B cell (primary cell): ENCODE results near the gene WDR35. TPM values are rescaled to one million over a fixed set of nuclear protein-coding genes. Genes with fewer than 3 reads are reported as not detected.

ENCODE experiments used
- ATAC-seq: fragments of 200-7000 bp; cut with Tn5 transposase; one replicate; pipeline ENCODE4 v1.10.0; 2021; ENCODE audit warnings: low read depth, mild to moderate bottlenecking, moderate number of reproducible peaks, moderate library complexity
- CTCF ChIA-PET: fragments of 350-600 bp; sonication (Branson Sonifier 250); formaldehyde crosslinking; loops from one replicate; lab custom pipeline; 2021; ENCODE audit warnings: antibody characterized with exemption, inconsistent platforms; lab: Charles Lee
- POLR2A ChIA-PET: fragments of 350-600 bp; sonication (Branson Sonifier 250); formaldehyde crosslinking; loops from one replicate; lab custom pipeline; 2021; ENCODE audit warnings: antibody characterized with exemption; lab: Charles Lee
- DNase-seq: peaks from one replicate; pipeline ENCODE4 v3.0.0; 2013
- H2AFZ ChIP-seq: 2 replicates; pipeline ENCODE4 v1.6.1; 2012; ENCODE audit warnings: mild to moderate bottlenecking, low read depth, low read length; ENCODE audit not compliant: insufficient read depth, poor library complexity, severe bottlenecking
- H3K27ac ChIP-seq, 2 donors: 1 replicate in 1 of 2; 2 replicates in 1 of 2; pipeline ENCODE4 v1.5.1; 2012 to 2013; ENCODE audit warnings: low read length in 2 of 2, mild to moderate bottlenecking in 2 of 2, moderate library complexity in 1 of 2
- H3K27me3 ChIP-seq, 4 experiments: fragments of 200-600 bp in 1 of 4; sonication (generic) in 1 of 4; replicated peaks in 1 of 4; 1 replicate in 2 of 4; 2 replicates in 2 of 4; pipeline versions ENCODE4 v1.6.1 to v1.7.0; 2013 to 2016; ENCODE audit warnings: low read length in 3 of 4, mild to moderate bottlenecking in 2 of 4, mixed read lengths in 1 of 4, moderate library complexity in 1 of 4; ENCODE audit not compliant: insufficient read depth in 4 of 4, control insufficient read depth in 3 of 4; ENCODE audit errors: control extremely low read depth in 1 of 4
- H3K36me3 ChIP-seq, 2 experiments: replicated peaks in 1 of 2; 1 replicate in 1 of 2; 2 replicates in 1 of 2; pipeline versions ENCODE4 v1.6.1 to v1.7.1; 2013; ENCODE audit warnings: low read length in 1 of 2; ENCODE audit not compliant: insufficient read depth in 2 of 2, control insufficient read depth in 1 of 2; ENCODE audit errors: control extremely low read depth in 1 of 2, extremely low read depth in 1 of 2
- H3K4me1 ChIP-seq, 2 donors: fragments of 200-600 bp in 1 of 2; sonication (generic) in 1 of 2; 1 replicate in 1 of 2; 2 replicates in 1 of 2; pipeline versions ENCODE4 v1.5.1 to v1.6.1; 2013 to 2017; ENCODE audit warnings: low read length in 2 of 2; ENCODE audit not compliant: control insufficient read depth in 2 of 2, insufficient read depth in 2 of 2
- H3K4me2 ChIP-seq: replicated peaks from 2 replicates; pipeline ENCODE3; 2012; ENCODE audit warnings: mild to moderate bottlenecking, low read depth, low read length; ENCODE audit not compliant: poor library complexity, severe bottlenecking
- H3K4me3 ChIP-seq, 5 experiments: fragments of 200-600 bp in 1 of 5; sonication (generic) in 1 of 5; 1 replicate in 3 of 5; 2 replicates in 2 of 5; pipeline versions ENCODE4 v1.5.1 to v1.7.0; 2011 to 2016; ENCODE audit warnings: low read length in 4 of 5, mild to moderate bottlenecking in 4 of 5, low read depth in 2 of 5, control low read depth in 1 of 5, moderate library complexity in 1 of 5; ENCODE audit not compliant: insufficient read depth in 1 of 5; ENCODE audit errors: control extremely low read depth in 1 of 5, extremely low read depth in 1 of 5
- H3K79me2 ChIP-seq: fragments of 200-600 bp; sonication (generic); one replicate; pipeline ENCODE4 v1.6.0; 2016; ENCODE audit warnings: low read length; ENCODE audit not compliant: control insufficient read depth, insufficient read depth
- H3K9ac ChIP-seq: fragments of 200-600 bp; sonication (generic); 2 replicates; pipeline ENCODE4 v1.6.1; 2017; ENCODE audit warnings: mild to moderate bottlenecking, low read length, moderate library complexity
- H3K9me3 ChIP-seq, 3 donors: one replicate each; pipeline versions ENCODE4 v1.6.1 to v1.7.1; 2013; ENCODE audit warnings: low read length in 2 of 3; ENCODE audit not compliant: control insufficient read depth in 2 of 3, insufficient read depth in 1 of 3; ENCODE audit errors: control extremely low read depth in 1 of 3
- H4K20me1 ChIP-seq: 2 replicates; pipeline ENCODE4 v1.6.0; 2012; ENCODE audit warnings: mild to moderate bottlenecking, low read length; ENCODE audit not compliant: insufficient read depth, control insufficient read depth, poor library complexity, severe bottlenecking
- H3K27ac Mint-ChIP-seq: one replicate; pipeline ENCODE4 v1.8.0; 2021; ENCODE audit warnings: mixed read lengths
- H3K27me3 Mint-ChIP-seq: one replicate; pipeline ENCODE4 v1.8.0; 2021; ENCODE audit warnings: mixed read lengths
- H3K4me1 Mint-ChIP-seq: one replicate; pipeline ENCODE4 v1.8.0; 2021; ENCODE audit warnings: mixed read lengths
- H3K4me3 Mint-ChIP-seq: one replicate; pipeline ENCODE4 v1.8.0; 2021; ENCODE audit warnings: mixed read lengths
- H3K9me3 Mint-ChIP-seq: one replicate; pipeline ENCODE4 v1.8.0; 2022; ENCODE audit warnings: mixed read lengths; ENCODE audit not compliant: insufficient read depth
- EZH2 ChIP-seq: IDR thresholded peaks from 2 replicates; pipeline ENCODE4 v1.6.1; 2012; ENCODE audit warnings: borderline replicate concordance, low read depth, mild to moderate bottlenecking, moderate library complexity, low read length; ENCODE audit not compliant: insufficient read depth, poor library complexity, severe bottlenecking
- WGBS: methylation state at CpG from one replicate; pipeline ENCODE4 v1.1.5; 2013; ENCODE audit warnings: missing lambda C conversion rate; ENCODE audit not compliant: insufficient coverage; 5-methylcytosine and 5-hydroxymethylcytosine counted together
- intact Hi-C: fragments of 100-400 bp; cut with micrococcal nuclease; formaldehyde crosslinking; loops from one replicate; pipeline ENCODE4 v1.10.0; 2022
- polyA plus RNA-seq: library from polyadenylated mRNA; depleted of rRNA; stranded (reverse); fragments of >200 nt; gene quantifications from 2 replicates; pipeline ENCODE4 v1.2.3, GENCODE V29; 2012
- total RNA-seq, 2 donors: library from RNA; stranded (reverse); fragments of 120-200 nt in 1 of 2; gene quantifications; 1 replicate in 1 of 2; 2 replicates in 1 of 2; pipeline versions ENCODE4 v1.2.3 to v1.2.4, GENCODE V29; 2013 to 2022
- TF ChIP-seq, protein P1 (sequence below): fragments of 200-600 bp; IDR thresholded peaks from one replicate; pipeline ENCODE4 v1.8.0; 2022; ENCODE audit warnings: antibody characterized with exemption, mild to moderate bottlenecking

WDR35 gene
- total and polyA plus RNA-seq, 2 donors (not counting 1 experiment from before 2014, with no cell fraction given), result 2.4 to 9.4 TPM

GRCh38 chr2:19947184-19947940 lies 42.5 kb downstream of the WDR35 start:
- H3K9ac ChIP-seq, result no peak overlapping the region
- ChIA-PET POLR2A (no interaction called here), CTCF (interaction anchor here (0.9 to 1.0 kb wide), 2 partner anchors 8 to 68 kb away, joined by 3 read pairs; no protein-coding TSS in a partner anchor)
- no peaks in the 10 kb centered on the region for H4K20me1 ChIP-seq
- no peaks in the 10 kb centered on the region for H3K27me3 ChIP-seq
- peaks cover 0 to 5% of the 10 kb centered on the region in 2 experiments for H3K36me3 ChIP-seq
- H3K4me2 ChIP-seq, result no peak overlapping the region
- no peak overlapping the region for H2AFZ ChIP-seq
- intact Hi-C loops, result no loop called here
- no peak overlapping the region for H3K4me3 ChIP-seq
- ATAC-seq (no peak), DNase-seq (no peak)
- no peaks in the 10 kb centered on the region for H3K4me1 Mint-ChIP-seq
- no peaks in the 10 kb centered on the region for H3K9me3 ChIP-seq
- H3K9me3 Mint-ChIP-seq, result no peaks in the 10 kb centered on the region
- H3K79me2 ChIP-seq, result no peaks in the 10 kb centered on the region
- TF ChIP-seq, protein P1, sequence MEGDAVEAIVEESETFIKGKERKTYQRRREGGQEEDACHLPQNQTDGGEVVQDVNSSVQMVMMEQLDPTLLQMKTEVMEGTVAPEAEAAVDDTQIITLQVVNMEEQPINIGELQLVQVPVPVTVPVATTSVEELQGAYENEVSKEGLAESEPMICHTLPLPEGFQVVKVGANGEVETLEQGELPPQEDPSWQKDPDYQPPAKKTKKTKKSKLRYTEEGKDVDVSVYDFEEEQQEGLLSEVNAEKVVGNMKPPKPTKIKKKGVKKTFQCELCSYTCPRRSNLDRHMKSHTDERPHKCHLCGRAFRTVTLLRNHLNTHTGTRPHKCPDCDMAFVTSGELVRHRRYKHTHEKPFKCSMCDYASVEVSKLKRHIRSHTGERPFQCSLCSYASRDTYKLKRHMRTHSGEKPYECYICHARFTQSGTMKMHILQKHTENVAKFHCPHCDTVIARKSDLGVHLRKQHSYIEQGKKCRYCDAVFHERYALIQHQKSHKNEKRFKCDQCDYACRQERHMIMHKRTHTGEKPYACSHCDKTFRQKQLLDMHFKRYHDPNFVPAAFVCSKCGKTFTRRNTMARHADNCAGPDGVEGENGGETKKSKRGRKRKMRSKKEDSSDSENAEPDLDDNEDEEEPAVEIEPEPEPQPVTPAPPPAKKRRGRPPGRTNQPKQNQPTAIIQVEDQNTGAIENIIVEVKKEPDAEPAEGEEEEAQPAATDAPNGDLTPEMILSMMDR, result no peak
- TF ChIP-seq EZH2, result no peak
- H3K27ac Mint-ChIP-seq, result no peak overlapping the region
- H3K27me3 Mint-ChIP-seq, result no peaks in the 10 kb centered on the region
- no peak overlapping the region for H3K4me3 Mint-ChIP-seq
- 85% methylated on average over 2 of the region's 4 CpGs for WGBS
- H3K4me1 ChIP-seq, result no peaks in the 10 kb centered on the region
- H3K27ac ChIP-seq, result no peak overlapping the region

DNA sequence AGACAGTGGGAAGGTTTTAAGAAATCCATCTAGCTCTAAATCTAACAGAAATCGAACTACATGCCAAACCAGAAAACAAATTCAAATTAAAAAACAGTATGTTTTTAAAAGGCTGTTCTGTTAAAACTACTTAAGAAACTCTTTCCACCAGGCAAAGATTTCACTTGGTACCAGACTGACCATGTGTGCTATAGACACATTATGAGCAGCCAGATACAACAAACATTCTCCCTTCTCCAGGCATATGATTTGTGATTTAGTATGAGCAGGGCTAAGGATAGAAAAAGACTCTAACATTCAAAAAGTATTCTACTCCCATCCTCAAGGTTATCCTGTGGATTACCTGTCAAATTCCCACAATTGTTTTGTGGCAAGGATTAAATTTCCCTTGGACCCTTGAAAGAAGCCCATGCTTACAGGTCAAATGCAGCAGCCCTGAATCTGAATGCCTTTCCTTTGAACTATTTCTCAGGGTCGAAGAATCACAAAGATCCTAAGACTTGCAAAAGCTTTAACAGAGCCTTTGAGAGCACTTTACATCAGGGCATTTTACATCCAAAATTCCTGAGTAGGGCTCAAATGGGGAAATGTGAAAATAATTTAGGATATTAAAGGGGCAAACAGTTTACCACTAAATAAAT lies 45.6 kb downstream of the WDR35 start:
- Histone ChIP-seq H3K9ac (no peak overlapping the region), H4K20me1 (no peaks in the 10 kb centered on the region), H3K79me2 (no peaks in the 10 kb centered on the region), H3K4me2 (no peak overlapping the region), H3K4me1 (no peaks in the 10 kb centered on the region), H2AFZ (no peak overlapping the region), H3K27me3 (no peaks in the 10 kb centered on the region), H3K36me3 (peaks cover 0 to 3% of the 10 kb centered on the region in 2 experiments), H3K9me3 (no peaks in the 10 kb centered on the region), H3K27ac (no peak overlapping the region), H3K4me3 (no peak overlapping the region)
- intact Hi-C loops, result no loop called here
- H3K4me3 Mint-ChIP-seq, result no peak overlapping the region
- WGBS, result no CpG with 5 or more reads among the region's 2 CpGs
- POLR2A ChIA-PET, result no interaction called here
- H3K9me3 Mint-ChIP-seq, result no peaks in the 10 kb centered on the region
- CTCF ChIA-PET, result interaction anchor here (1.1 kb wide), 1 partner anchor 71 kb away, joined by 3 read pairs; no protein-coding TSS in a partner anchor
- ATAC-seq (no peak), DNase-seq (no peak)
- no peaks in the 10 kb centered on the region for H3K4me1 Mint-ChIP-seq
- H3K27me3 Mint-ChIP-seq, result no peaks in the 10 kb centered on the region
- no peak overlapping the region for H3K27ac Mint-ChIP-seq
- TF ChIP-seq, protein P1, result no peak
- no peak for TF ChIP-seq EZH2
